HG03442 (cell line): Measurements from ENCODE around the gene PPP3CA.

ENCODE experiments used
- ATAC-seq: cut with Tn5 transposase; IDR thresholded peaks from one replicate; pipeline ENCODE4 v1.9.1; 2021; ENCODE audit warnings: mild to moderate bottlenecking, moderate library complexity; ENCODE audit not compliant: unreplicated experiment

The PPP3CA gene

GRCh38 chr4:101065935-101066485 lies 281.3 kb downstream of the PPP3CA start:
- no peak for ATAC-seq

- no peak for ATAC-seq
Observed at GRCh38 chr4:101065346-101065745, 282.0 kb downstream of the PPP3CA start.

GRCh38 chr4:101064541-101065180 lies 282.7 kb downstream of the PPP3CA start:
- ATAC-seq: no peak

DNA sequence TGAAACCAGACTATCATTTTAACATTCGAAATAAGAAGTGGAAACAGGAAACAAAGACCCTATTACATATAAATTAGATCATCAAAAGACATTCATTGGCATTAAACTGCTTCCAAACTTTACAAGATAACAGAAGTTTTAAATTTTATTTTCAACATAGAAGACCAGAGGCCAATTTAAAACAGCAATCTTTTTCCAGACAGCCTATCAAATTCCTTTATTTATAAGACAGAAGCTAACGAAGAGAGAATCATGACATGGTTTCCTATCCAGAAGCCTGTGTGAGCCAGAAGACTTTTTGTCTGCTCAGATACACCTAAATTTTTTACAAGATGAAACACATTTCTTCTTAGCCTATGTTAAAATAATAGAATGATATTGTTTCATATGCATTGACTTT lies 291.9 kb downstream of the PPP3CA start:
- no peak for ATAC-seq

GRCh38 chr4:101050837-101051205 lies 296.5 kb downstream of the PPP3CA start:
- no peak for ATAC-seq

DNA sequence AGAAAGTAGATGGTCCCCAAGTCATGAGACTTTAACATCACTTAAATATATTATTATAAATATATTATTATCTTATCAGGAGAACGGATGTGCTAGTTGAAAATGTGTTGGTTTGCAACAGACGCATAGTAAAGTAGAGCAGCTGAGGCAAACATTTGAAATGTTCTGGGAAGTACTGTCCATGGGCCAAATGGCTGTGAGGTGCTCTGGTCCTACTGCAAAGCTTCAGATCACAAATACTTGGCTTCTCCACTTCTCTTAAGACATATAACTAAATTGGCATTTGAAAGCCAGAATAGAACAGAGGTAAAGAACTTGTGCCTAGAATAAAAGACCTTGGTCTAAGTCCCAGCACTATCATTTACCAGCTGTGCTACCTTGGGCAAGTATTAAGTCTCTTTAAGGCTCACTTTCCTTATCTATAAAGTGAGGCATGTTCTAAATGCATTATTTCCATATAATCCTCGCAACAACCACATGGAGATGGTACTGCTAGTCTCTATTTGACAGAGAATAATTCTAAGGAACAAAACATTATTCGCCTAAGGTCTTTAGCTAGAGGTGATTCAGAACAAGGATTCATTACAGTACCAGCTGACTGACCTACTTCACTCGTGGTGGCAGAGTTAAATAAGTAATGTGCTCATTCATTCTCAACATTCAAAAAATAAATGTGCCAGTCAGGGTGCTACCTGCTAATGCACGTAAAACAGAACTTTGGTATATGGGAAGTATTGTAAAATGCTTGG lies 297.1 kb downstream of the PPP3CA start:
- ATAC-seq: no peak

DNA sequence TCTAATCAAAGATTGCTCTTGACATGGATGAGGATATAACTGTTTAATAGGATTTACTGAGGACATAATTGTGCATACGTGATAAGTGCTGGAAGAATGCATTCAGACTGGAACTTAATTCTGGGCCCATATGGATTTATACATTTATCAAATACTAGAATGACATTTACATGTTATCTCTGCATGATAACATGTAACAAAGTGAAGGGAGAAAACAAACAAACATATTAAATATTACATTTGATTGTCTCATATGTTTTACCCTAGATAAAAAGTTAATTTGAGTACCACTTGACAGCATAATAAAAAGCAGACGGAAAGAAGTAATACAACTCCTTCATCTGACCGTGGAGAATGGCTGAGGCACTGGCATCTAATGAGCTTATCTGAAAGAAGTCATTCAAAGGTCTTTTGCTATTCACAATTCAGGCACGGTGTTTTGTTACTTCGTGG lies 297.8 kb downstream of the PPP3CA start:
- no peak for ATAC-seq

- ATAC-seq: no peak
Observed at GRCh38 chr4:101044766-101045165, 302.6 kb downstream of the PPP3CA start.

GRCh38 chr4:101042847-101043246 lies 304.5 kb downstream of the PPP3CA start:
- no peak for ATAC-seq

GRCh38 chr4:101040776-101041175 lies 306.6 kb downstream of the PPP3CA start:
- ATAC-seq: no peak

DNA sequence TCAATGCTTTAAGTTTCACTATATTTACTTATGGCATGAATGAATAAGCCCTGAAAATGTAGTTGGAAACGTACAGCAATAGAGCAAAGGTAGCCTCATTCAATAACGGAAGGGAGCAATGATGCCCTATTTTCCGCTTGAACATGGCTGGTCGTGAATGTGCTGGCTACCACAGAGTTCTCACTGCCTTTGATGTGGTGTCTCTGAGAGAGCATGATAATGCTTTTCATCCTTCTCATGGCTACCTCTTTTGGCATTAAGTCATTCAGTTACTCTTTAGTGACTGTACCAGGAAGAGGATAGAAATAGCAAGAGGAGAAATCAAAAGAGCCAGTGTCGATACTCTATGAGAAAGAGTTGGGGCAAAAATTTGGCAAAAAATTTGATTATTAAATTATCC lies 308.0 kb downstream of the PPP3CA start:
- peak; percentile 75 for ATAC-seq

GRCh38 chr4:101037938-101038413 lies 309.4 kb downstream of the PPP3CA start:
- no peak for ATAC-seq

DNA sequence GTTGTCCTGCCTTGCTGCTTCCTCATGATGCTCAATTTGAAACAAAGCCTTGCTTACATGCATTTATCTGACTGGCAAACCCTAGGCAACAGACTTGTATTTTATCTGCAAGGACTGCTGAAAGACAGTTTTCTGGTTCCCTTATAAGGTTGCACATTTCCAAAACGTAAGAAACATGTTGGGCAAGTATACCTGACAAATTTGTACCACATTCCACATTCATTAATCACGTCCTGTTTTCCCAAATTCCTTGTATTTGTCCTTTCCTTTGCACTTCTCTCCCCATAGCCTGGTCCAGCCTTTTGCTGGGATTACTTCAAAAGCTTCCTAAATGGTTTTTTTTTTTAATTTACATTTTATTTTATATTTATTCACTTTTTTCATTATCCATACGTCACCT lies 310.1 kb downstream of the PPP3CA start:
- ATAC-seq: no peak

DNA sequence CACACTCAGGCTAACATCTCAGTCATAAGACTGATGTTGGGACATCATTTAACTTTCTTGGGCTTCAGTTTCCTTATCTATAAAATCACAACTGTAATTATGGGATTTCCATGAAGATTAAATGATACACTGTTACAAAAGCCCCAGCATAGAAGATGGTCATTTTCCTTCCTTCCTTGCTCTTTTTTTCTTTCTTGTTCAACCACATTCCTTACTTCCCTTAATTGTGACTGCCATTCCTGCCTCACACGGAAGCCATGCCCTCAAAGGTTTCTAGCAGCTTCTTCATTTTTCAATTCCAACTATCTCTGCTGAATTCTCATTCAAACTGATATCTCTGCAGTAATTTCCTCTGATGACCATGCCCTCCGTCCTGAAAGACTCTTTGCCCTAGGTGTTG lies 311.8 kb downstream of the PPP3CA start:
- ATAC-seq: no peak

DNA sequence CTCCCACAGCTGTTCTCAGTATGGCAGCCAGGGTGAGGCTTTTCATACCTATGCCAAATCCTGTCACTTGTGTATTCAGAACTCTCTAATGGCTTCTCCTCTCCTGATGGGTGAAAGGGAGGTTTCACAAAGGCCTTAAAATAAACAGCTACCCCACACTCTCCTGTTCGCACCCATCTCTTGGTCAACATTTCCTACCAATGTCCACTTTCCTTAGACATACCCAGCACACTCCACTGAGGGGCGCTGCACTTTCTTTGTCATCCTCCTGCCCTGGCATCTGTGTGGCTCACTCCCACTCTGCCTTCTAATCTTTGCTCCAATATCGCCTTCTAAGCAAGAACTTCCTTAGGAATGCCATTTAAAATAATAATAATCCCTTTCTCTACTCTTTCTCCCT lies 313.3 kb downstream of the PPP3CA start:
- ATAC-seq: no peak

GRCh38 chr4:101032541-101032940 lies 314.8 kb downstream of the PPP3CA start:
- no peak for ATAC-seq

- no peak for ATAC-seq
Observed at GRCh38 chr4:101031971-101032370, 315.4 kb downstream of the PPP3CA start.

DNA sequence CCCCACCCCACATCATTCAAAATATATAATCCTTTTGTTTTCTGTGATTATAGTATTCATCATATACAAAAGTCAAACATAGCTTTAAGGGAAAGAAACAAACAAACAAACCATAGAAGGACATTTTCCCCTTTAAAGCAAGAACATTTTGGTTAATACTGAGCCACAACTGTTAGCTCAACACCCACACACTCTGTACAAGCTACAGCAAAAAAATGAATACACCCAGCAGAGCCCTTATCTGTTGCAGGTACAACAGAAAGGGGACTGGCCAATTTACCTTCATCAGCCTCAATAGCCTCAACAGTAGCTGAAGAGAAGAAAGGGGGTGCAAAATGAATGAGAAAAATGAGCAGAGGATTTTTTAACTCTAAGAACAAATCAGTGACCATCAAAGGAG lies 318.4 kb downstream of the PPP3CA start:
- peak; percentile 49 for ATAC-seq

DNA sequence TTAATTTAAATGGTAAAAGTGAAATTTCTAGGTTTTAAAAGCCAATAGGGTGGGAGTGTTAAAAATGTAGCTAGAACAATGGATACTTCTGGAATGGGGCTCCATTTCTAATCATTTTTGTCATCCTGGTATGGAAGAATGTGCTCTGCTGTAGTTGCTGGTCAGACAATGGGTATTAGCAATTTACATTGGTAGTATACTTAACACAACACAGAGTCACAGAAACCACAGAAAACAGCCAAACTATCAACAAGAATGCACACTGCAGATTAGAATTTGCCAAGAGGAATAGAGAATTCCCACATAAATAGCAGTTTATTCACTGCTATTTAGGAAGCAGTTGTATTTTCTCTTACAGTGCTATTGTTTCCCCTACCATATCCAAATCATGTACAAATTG lies 319.6 kb downstream of the PPP3CA start:
- ATAC-seq: no peak

GRCh38 chr4:101025755-101026154 lies 321.6 kb downstream of the PPP3CA start:
- ATAC-seq: no peak

- ATAC-seq: no peak
Observed at GRCh38 chr4:101022151-101023024, 324.9 kb downstream of the PPP3CA start.
